Fibroblast of peridontal ligament (primary cell): ENCODE measurements around the gene ANKRD44.

Experiments
- DNase-seq: peaks from one replicate; pipeline ENCODE4 v3.0.0-alpha.2; 2010; ENCODE audit errors: extremely low read depth

Gene ANKRD44

DNA sequence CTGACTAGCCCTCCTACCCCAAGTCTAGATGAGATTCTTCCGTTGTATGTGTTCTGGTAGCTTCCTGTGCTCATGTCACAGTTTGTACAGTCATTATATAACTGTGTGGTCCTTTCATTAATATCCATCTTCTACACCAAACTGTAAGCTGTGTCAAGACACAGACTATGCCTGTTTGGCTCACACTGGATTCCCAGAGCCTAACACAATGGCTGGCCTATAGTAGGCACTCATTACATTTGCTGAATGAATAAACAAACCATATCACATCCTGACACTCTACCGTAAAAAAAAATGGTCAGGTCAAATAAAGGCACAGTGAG, 72.6 kb downstream of the ANKRD44 start:
- no peak for DNase-seq

DNA sequence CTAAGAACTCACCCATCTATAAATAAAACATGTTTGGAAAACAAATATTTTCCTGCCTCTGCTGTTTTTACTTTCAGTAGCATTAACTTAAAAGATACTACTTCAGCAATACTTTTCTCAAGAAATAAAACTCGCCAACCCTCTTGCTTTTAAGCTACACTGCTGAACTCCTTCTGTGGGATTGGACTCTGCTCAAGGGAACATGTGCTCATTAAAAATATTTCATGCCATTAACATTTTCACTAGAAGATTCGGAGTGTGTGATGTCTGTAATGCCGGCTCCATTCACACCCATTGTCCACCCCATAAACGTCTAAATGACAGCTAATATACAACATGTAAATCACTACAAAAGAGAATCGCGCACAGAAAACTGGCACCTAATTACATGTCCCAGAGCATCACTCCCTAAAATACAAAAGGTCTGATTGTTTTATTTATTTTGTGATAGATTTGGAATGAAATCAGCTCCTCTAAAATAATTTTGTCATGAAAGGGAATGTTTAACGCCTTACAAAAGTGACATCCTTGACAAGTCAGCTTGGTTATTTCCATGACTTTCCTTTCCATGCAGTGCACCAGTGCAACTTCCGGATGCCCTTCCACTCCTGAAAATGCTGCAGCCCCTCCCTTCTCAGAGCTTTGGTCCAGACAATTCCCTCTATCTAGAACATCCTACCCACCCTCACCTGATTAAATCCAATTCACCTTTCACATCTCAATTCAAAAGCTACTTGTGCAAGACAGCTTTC, 73.1 kb downstream of the ANKRD44 start:
- no peak for DNase-seq

DNA sequence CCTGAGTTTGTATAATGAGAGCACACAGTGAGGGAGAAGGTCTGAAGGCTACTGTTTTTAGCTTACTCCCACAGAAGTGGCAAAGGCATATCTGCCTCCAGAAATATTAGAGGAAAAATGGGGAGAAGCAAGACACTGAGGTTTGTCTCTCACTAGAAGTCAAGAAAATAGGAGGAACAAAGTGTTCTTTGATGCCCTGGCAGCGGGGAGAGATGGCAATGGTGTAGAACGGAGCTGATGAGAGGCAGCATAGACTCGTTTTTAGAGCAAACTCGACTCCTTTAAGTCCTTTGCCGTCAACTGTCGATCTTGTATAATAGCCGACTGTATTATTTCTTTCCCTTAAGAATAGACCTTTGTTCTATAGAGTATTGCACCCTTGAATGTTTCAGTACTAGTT, 73.8 kb downstream of the ANKRD44 start:
- DNase-seq, result no peak

DNA sequence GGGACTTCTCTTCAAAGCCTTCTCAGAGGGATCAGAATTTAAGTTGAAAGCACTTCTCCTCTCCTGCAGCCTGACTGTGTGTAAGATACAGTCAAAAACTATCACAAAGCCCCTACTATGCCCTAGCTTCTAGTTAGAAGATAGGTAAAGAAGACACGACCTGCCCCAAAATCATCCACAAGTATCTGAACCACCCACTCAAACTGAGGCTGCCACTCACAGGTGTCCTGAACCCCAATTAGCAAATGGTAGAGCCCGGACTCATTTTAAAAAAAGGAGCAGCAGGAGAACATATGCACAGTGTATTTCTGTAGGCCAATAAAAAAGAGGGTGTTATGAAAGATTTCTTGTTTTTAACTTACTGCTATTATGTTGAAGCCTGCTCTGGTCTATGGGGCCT, 74.4 kb downstream of the ANKRD44 start:
- DNase-seq, result no peak

DNA sequence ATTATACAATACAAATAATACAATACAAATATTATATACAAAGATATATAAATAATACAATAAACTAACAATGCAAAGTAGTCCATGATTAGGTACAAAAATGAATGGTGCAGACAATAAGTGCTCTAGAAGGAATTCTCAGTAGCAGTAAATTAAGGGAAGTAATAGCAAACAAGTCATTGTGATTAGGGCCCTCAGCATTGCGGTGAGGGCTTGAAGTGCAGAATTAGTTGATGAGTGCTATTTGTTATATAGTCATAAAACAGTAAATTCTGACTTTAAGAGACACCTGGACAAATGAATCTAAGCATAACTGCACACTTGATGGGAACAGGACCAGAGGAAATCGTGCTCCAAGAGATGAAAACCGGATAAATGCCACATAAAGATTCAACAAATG, 74.9 kb downstream of the ANKRD44 start:
- DNase-seq, result no peak

DNA sequence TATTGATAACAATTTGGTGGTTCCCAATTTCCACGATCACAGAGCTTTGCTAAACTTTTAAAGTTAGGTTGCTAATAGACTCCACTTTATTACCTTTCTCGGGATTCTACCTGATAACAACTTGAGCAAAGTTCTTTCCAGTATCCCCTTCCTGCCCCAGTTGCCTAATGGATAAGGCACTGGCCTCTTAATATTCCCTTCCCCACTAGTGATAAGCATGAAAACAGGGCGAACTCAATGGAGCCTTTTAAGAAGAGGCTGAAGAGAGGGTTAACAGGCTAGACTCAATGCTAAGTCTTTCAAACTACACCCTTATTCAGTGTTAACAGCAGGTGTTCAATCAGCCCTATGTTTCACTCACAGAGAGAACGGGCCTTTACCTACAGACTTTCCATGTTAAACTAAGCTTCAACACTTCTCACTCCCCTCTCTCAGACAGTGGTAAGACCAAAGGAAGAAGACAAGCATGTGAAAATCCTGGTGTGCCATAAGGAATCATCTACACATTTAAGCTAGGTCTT, 75.8 kb downstream of the ANKRD44 start:
- no peak for DNase-seq

DNA sequence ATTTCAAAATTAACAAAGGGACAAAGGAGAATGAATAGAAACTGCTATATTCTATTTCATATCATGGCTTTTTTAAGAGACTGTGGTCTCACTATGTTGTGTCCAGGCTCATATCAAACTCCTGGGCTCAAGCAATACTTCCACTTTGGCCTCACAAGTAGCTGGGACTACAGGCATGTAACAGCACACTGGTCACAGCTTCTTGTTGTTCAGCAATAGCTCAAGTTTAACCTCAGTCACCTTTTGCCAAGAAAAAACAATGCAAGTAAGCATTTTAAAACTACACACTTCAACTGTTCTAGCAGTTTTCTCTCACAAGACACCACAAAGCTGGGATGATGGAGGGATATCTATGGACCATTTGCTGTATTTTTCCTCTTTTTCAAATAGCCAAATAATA, 77.1 kb downstream of the ANKRD44 start:
- no peak for DNase-seq

DNA sequence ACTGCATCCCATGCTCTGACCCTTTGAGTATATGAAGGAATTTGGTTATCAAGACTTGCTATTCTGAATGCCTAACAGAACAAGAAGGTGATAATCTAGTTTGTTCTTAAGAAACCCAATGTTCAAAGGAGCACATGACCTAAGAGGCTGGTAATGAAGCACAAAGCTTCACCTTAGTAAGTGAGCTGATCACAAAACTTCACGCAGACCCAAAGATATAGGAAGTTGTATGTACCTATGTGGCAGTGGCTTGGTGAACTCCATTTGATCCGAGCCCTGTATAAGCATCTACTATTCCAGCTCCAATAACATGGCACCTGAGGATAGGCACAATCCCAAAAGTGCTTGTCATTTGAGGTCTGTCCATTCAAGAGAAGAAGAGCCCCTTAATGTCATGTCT, 78.6 kb downstream of the ANKRD44 start:
- no peak for DNase-seq

DNA sequence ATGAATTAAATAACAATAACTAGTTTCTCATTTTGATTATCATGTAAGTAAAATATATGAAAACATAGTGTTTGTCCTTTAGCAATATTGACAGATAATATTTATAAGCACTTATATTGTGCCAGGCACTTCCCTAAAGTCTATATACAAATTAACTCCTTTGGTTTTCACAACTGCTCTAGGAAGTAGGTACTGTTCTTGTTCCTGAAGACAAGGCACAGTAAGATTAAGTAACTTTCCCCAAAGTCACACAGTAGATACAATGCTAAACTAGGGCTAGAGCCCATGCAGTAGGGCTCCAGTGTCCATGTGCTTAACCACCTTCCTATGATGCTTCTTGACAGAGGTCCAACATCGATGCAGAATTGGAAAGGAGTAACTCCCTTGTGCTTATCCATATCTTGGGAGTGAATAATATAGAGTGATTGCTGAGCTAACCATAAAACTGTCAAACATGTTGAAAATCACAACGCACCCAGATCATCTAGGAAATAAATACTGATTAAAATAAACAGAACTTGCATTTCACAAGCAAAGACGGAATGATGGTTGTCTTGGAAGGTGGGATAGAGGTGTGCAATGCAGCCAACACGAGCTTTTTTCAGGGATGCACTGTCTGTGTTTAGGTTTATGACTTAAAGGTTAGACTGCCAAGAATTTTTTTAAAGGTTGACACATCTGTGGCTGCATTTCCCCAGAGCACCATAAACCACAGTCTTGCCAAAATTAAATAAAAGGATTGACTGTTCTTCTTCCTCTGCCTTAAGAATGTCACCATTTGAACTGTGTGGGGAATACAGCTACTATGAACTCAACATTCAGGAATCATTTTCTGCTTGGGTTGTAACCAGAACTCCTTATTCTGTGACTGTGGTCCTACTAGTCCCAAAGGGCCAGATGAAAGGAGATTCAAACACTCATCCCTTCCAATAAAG, 80.8 kb downstream of the ANKRD44 start:
- peak; percentile 52 for DNase-seq

DNA sequence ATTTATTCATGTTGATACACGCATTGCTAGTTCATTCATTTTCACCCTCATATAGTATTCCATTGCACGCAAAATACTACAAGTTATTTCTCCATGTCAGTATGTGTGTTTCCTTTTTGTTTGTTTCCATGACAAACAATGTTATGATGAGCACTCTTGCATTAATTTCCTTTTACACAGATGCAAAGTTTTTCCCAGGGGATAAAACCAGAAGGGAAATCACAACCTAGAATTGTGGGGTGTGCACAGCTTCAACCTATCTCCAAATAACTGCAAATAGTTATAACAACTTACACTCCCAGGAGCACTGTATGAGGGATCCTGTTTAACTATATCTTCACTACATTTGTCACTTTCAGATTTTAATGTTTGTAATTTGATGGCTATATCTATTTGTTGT, 87.1 kb downstream of the ANKRD44 start:
- no peak for DNase-seq

DNA sequence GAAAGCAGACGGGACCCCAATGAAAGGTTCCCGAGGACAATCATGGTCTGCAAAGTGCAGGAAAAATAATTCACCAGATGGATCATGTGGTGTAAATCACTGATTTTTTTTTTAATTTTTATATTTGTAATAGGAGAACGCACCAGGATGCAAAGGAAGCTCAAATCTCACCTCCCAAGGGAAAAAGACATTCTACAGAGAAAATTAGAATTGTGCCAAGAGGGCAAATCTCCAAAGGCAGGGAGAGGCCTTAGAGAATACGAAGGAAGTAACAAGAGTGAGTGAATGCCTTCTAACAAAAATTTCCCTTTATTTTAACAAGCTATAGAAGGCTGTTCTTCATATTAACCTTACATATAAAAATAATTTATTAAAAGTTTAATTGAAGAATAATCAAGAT, 90.9 kb downstream of the ANKRD44 start:
- DNase-seq, result peak; percentile 51

DNA sequence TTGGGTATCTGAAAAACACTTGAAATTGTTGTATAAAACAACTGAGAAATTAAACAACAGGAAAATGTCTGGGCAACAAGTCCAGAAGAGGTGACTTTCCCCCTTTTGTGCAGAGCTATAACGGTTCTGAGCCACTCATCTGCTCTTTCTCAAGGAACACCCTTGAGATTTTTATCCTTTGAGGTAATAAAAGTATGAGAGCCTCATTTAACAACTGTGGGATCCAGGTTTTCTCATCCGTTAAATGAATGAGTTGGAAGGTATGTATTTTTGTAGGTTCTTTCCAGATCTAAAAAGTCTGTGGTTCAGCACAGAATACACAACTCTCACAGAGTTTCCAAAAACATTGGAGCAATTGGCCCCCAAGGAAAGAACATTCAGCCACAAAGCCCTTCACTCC, 93.0 kb downstream of the ANKRD44 start:
- DNase-seq, result no peak

DNA sequence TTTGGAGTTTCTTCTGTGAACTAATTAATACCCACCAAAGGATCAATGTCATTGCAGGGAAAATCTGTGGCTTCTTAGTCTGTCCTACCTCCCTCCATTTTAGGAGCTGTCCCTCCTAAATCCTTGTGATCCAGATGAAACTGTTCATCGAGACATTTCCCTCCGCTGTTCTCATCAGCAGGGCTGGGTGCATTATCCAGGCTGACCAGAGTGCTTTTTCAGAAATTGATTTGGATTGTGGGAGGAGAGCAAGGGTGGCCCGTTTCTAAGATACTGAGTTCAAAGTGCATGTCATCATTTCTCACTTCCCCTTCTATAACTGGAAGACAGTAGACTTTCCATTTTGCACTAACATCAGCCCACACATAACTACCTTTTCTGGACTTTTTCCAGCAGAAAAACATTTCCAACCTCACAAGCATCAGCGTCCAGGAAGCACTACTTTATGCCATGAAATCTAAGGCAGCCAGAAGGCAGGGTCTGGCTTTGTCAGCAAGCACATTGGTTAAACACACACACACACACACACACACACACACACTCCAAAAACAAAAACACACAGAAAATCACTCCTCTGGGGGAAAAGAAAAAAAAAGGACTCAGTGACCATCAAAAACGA, 94.1 kb downstream of the ANKRD44 start:
- no peak for DNase-seq

DNA sequence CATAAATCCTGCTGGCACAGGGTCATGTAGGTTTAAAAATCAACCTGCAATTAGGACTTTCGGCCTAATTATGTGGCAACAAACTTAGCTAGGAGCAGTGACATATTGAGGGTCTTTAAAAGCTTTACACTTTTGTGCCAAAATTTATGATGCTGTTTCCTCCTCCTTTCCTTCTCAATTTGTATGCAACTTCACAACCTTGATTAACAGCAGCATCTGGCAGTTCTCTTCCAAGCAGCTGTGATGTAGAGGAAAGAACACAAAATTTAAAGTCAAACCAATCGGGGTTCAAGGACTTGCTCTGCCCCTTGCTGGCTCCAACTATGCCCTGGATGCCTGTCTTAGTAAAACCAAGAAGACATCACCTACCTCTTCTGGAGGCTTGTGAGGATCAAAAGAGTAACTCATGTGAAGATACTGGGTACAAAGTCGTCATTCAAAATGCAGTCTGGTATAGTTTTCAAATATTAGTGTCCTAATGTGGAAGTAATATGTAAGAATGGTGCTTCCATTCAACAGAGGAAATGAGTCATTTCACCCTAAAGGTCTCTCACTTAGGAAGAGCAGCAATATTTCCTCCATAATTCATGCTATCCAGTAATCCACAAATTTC, 94.7 kb downstream of the ANKRD44 start:
- no peak for DNase-seq

DNA sequence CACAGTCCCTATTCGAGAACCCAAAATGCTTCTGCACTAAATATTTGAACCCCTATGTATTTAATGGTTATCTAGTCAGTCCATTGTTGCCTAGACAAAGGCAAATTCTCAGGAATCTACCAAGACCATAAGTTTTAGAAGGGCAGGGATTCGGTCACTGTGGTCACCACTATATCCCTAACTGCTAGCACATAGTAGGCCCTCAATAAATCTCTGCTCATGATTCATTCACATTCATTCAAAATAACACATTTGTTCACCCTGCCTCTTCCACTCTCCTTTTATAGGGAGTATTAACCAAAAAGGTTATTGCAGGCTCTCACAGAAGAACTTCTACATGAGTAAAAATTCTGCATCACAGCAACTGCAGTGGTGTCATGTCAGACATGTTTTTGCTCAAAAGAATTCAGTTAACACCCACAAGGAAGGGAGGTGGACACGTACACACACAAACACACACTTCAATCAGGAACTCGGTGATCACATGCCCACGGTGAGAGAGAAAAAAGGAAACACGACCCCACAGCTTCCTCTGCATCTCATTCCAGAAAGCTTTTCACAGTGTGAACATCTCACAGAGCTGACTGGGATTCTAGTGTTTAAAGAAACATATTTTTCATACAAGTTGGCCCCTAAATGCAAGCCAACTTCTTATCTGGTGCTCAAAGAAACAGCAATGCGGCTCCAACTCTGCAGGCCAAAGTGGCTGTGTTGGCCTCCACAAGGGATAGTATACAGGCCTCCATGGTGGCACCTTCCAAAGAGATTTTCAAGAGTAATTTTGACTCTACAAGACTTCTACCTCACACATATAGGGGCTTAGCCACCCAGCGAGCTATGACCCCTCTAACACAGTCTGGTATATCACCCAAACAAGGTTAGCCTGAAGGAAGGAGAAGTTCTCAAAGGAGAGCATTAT, 98.0 kb downstream of the ANKRD44 start:
- DNase-seq, result no peak

DNA sequence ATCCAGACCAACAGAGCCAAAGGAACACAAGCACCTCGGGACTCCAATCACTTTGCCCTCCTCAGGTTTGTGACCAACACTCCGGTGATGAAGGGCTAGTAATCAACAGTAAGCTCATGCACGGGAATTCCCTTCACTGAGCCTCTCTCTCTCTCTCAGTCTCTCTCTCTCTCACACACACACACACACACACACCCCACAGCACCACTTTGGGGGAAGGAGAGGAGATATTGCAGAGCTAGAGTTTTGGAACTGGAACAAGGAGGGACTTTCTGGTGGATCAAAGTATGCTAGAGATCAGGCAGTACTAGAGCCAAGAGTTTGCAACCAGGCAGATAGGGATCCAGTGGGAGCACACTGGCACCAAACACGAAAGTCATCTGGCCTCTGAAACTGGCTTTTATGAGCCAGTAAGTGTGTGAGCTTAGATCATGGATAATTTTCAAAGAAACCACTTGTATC, 98.7 kb downstream of the ANKRD44 start:
- no peak for DNase-seq

DNA sequence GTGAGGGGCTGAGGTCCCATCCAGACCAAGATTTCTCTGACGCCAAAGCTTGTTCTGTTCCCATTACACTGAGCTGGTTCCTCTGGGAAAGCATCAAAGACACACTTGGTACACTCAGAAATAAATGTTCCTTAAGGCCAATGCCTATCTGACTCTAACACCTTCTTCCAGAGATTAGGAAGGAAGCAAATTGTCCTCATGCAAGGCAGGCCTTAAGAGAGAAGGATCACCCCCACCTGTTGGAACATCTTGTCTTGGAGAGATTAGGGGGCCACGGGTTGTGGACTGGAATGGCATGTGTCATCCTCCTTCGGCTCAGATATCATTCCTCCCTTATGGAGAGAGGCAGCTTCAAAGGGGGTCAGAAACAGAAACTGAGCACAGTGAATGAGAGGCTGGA, 100.2 kb downstream of the ANKRD44 start:
- DNase-seq, result no peak

DNA sequence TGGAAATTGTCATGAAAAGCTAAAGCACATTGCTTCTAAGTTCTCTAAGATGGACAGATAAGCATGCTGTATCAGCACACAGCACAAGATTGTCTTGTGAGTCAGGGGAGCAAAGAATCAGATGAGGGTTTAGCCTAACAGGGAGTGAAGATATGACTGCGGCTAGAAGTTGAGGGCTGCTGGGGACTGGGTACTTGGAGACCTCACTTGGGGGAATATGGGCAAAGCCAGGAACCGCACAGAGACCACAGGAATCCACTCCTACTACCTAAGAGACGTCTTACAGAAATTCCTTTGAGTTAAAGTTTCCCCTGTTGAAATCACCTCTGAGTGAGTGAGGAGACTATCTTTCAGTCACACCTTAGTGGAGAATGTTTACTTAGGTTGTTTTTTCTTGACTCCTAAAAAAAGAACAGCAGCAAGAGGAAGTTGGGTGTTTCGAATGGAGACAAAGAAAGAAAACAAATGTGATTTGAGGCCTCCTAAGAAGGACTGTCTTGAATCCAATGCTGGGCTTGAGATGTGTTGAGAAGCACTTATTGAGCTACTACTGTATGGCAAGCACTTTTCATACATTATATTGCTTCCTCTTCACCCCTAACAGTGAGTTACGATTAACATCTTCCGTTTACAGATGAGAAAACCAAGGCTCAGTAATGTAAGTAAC, 100.7 kb downstream of the ANKRD44 start:
- DNase-seq, result no peak

DNA sequence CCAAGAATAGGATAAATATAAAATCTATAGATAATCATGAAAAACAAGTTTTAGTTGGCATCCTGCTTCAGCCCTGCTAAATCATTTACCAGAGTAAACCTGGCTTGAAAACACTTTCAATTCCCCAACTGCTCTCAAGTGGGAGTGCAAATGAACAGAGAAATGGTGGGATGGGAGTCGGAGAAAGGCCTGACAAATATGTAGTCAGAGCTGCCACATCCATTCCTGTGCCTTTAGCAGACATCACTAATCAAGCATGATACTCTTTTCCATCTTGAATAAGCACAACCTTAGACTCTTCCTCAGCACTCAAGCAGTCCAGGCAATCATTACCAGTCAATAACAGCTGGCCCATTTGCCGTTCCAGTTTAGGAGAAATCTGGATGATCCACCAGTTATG, 101.3 kb downstream of the ANKRD44 start:
- DNase-seq, result no peak

DNA sequence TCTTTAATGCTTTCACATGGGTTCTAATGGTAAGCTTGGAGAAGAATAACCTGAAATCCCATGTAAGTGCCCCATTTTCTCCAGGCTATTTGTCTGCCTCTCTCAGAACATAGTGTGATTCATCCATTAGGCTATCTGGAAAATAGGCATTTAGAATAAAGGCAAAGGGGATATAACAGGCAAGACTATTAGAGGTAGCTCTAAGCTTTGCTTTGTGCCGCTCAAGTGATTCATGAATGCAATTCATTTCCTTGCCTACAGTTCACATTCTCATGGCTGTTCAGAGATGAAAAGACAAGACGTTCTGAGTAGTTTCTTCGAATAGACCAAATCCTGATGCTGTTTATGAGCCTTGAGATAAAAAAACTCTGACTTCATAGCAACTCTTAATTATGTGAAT, 101.7 kb downstream of the ANKRD44 start:
- no peak for DNase-seq
